NCI-H2196 (cell line): ENCODE measurements around the gene PFKFB3.
"Not testable (repeated sequence)": the region's sequence is repeated elsewhere in the genome, so short reads cannot be mapped to it uniquely, and the experiment has no call there.

ENCODE experiments used
- DNase-seq: peaks from one replicate; lab custom pipeline; 2025; ENCODE audit not compliant: unreplicated experiment; lab: John Stamatoyannopoulos, UW

The PFKFB3 gene

DNA sequence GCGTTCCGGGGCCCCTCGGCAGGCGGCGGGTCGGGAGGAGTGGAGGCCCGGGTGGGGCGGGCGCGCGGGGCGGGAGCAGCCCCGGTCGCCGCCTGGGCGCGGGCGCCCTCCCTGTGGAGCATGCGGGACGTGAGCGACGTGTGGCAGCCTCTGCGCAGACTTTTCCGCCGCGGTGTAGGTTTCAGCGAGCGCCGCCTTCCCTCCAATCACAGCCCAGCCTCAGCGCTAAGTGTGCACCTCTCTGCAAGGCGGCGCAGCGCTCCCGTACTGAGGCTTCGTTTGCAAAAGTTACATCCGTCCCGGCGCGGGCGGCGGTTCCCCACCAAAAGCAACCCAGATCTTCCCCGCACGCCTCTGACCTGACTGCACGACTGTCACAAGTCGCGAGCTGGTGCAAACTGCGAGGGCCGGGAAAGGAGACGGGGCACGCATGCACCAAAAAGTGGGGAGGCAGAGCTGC lies 1.2 kb upstream of the PFKFB3 start:
- DNase-seq: peak; percentile 20

DNA sequence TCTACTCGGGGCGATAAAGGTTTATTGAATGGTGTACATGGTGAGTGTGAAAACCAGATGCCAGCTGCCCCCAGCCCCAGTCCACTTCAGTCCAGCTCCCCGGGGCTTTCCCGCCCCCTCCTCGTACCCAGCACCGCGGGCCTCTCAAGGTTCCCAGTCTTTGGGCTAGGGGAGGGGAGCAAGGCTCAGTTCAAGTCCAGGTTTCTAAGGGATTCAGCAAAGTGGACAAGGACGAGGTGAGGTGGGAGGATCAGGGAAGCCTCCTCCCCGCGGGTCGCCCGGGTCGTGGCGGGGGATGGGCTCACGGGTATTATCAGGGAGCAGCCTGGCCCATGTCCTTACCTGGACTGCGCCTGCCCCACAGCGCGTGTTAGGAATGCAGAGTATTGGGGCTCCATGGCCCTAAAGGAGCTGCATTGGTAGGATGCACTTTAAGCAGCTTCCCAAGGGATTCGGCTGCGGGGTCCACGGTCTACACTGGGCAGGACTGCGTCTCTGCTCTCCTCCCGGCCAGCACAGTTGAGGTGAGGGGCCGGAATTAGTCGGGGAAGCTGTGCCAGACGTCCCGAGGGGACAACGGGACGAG lies 541 bp upstream of the PFKFB3 start:
- DNase-seq: no peak

DNA sequence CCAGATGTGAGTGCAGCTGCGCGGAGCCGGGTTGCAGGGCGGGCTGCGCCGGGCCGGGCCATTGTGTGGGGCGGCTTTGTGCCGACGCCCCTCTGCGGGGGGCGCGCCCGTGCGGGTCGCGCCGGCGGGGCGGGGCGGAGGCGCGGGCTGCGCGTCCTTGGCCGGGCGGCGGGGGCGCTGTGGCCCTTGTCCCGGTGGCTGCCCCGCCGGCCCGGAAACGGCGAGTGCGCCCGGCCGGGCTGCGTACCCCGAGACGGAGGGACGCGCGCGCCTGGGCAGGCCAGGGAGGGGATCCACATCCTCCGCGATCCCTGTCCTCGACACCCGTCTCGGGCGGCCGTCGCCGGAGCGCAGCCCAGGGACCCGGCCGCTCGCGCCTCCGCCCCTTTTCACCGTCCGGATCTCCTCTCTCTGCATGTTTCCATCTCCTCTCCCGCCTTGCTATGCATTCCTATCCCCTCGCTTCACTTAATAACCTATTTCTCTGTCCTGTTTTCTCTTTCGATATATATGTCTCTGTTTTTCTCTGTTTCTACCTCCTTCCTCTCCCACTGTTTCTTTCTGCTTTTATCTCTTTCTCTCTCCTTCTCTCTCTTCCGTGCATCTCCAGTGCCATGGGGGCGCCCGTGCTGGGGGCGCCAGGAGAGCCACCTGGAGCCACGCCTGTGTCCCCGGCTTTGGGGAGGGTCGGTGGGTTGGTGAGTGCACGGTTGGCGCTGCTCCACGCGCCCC lies 765 bp downstream of the PFKFB3 start:
- peak; percentile 33 for DNase-seq

DNA sequence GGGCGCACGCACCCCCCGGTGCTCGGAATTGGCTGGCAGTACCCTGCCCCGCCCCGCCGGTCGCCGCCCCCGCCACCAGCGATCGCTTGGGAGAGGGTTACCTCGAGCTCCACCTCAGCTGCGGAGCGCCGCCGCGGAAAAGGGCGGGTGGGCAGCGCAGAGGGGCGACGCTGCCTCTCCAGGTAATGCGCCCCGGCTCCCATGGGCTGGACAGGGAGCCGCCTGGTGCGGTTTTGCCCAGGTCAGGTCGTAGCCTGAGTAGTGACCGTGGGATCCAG lies 1.3 kb downstream of the PFKFB3 start:
- no peak for DNase-seq

DNA sequence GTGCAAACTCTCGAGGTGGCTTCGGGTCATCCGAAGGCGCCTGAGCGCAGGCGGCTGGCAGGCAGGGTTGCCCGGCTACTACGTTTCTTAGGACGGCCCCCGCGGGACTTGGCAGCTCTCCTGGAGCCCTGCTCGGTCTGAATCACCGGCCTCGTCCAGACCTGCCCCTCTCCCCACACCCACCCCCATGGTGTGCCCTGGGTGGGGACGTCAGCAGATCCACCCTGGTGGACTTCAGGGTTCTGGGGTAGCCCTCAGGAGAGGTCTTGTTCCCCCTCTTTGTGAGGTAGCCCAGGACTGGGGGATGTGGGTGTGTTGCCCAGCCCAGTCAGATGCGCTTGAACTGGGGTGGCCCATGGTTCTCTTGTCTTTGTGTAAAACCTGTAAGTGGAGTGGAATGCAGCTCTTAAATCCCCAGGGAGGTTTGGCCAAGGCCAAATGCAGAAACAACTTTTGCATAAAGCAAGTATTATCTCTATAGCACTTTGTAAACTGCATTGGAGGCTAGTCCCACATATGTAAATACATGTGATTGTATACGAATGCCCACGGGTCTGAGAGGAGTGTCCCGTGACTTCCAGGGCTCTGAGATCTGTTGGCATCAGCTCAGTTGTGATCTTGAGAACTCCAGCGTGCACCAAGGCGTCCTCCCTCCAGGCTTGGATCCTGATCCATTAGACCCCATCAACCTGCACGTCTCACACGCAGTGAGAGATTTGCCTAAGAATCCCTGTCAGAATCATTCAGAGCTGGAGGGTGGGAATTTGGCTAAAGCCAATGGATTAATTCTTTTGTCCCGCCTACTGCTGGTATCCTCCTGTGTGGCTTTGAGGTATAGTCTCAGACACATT lies 1.8 kb downstream of the PFKFB3 start:
- peak; percentile 26 for DNase-seq

DNA sequence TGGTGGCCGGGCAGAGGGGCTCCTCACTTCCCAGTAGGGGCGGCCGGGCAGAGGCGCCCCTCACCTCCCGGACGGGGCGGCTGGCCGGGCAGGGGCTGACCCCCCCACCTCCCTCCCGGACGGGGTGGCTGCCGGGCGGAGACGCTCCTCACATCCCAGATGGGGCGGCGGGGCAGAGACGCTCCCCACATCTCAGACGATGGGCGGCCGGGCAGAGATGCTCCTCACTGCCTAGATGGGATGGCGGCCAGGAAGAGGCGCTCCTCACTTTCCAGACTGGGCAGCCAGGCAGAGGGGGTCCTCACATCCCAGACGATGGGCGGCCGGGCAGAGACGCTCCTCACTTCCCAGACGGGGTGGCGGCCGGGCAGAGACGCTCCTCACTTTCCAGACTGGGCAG lies 3.8 kb downstream of the PFKFB3 start:
- DNase-seq: not testable (repeated sequence)

DNA sequence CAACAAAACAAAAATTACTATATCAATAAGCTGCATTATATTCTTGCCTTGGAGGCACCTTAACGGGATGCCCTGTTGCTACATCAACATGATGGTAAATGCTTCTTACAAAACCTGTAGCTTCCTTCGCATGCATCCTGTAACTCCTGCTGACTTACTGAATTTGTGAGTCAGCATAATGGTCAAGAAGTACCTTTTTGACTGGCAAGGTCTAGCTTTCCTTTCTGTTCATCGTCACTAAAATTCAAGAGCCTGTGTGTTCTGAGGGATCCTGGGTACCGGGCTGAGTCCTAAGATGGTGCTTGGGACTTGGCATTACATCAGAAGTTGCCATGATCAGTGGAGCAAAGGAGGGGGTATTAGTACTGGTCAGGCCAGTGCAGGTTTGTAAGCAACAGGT lies 4.9 kb downstream of the PFKFB3 start:
- no peak for DNase-seq

DNA sequence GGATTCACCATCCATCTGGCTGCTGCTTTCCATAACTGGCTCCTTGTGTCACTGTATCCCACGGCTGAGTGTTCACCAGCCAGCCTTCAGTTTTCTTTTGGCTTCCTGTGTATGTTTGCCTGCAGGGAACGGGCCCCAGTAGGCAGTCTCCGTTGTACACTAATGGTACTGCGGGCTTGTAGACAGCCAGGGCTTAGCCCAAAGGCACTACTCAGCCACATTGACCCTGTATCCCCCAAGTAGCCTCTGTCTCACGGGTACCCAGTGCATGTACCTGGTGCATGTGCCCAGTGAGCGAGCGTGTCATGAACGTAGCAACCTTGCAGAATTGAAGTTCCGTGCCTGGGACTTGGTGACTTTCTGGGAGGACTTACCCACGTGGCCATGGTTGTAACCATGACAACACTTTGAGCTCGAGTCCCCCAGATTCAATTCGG lies 6.1 kb downstream of the PFKFB3 start:
- DNase-seq: no peak

DNA sequence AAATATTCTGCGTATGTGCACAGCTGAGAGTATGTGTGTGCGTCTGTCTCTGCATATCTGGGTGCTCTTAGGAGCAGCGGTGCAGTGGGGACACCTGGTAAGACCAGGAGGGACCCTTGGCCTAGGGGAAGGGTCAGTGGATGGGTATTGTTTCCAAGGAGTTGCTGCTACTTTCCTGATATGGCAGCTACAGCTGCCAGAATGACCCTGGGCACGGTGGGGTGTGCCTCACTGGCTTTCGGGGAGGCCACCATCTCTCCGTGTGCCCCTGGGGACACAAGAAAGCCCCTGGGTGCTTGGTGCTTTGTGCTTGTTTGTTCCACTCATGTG lies 8.6 kb downstream of the PFKFB3 start:
- DNase-seq: no peak

DNA sequence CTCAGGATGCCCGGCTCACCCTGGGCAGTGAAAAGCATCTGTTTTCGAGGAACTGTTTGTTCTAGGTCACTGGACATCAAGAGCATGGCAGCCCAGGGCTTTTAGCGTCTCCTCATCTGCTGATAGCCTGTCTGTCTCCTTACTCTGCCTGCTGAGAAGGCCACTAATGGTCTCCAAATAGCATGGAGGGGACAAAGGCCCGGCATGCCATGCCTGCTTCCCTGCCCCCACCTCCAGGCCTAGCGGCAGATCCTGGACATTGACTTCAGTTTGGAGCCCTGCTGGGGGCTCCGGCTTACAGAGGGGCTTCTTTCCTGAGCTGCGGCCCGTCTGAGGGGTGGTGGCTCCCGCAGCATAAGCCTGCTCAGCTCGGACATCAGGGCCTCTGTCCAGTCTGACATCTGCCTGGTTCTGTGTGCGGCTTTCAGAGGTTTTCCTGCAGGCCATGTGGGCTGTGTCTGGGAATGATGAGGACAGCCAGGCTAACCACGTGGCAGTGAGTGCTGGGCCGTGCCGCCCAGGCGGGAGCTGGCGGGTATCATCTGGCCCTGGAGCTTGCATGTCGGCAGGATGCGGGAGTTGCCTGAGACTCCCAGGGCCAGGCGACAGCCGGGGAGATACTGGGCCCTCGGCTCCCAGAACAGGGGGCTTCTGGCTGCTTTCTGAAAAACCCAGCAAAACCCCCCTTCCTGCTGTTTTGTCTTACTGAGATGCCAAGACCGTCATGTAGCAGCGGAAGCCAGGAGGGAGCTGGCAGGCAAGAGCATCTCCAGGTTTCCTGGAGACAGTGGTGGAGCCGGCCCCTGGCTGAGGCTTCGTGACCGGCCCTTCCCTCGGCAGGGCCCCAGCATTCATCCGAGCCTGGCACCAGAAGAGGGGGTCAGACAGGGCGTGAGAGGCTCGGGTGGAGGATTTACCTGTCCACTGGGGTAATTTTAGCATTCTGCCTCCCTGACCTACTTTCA lies 9.2 kb downstream of the PFKFB3 start:
- DNase-seq: no peak

DNA sequence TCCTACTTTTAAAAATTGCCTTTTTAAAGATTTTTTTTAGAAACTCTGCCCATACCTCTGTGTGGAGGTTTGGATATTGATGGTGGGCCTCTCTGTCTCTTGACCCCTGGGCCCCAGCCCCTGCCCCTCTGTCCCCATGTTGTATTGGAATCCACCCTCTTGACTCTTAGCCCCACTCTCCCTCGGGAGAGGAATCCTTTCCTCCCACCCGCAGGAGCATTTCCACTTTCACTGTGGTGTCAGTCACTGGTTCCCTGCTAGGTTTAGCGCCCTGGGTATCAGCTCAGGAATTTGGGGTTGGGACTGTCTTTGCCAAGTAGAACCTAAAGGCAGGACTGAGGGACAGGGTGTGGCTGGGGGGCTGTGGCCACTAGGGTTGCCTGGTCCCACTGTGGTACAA lies 10.1 kb downstream of the PFKFB3 start:
- no peak for DNase-seq

DNA sequence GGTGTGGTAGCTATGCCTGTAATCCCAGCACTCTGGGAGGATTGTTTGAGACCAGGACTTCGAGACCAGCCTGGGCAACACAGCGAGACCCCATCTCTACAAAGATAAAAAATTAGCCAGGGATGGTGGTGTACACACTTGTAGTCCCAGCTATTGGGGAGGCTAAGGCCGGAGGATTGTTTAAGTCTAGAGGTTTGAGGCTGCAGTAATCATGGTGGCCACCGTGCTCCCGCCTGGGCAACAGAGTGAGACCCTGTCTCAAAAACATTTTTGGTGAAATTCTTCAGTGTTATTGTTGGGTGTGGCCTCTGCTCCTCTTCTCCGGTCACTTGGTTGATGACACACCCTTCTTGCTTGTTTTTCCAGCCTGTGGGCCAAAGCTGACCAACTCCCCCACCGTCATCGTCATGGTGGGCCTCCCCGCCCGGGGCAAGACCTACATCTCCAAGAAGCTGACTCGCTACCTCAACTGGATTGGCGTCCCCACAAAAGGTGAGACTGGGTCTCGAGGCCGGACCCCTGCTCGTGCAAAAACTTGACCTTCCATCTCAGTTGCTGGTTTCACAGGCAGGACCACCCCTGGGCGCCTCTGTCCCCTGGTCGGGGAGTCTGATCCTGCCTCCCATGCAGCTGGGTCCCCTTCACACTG lies 10.6 kb downstream of the PFKFB3 start:
- DNase-seq: no peak

DNA sequence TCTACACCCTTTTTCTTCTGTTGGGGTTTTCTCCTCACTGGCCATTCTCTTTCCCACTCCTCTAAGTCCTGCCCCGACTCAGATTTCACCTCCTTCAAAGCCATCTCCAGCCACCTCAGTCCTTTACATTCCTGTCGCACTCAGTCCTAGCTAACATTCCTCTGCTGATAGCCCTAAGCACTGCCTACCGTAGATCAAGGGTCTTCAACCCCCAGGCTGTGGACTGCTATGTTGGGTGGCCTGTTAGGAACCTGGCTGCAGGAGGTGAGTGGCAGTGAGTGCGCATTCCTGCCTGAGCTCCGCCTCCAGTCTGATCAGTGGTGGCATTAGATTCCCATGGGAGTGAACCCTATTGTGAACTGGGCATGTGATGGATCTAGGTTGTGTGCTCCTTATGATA lies 11.2 kb downstream of the PFKFB3 start:
- no peak for DNase-seq

DNA sequence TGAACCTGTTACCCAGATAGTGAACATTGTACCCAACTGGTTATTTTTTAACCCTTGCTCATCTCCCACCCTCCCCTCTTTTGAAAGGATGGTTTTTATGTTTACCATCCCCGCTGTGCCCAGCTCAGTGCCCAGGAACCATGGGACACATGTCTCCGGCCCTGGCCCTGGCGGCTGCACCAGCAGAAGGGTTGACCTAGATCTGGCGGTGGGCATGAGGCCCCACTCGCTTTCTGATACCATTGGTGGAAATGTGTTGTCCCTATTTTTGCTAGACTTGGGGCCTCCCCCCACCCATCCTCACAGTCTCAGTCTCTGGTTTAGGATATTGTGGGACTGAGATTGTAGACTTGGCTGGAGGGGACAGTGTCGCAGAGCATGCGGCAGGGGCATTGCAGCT lies 11.9 kb downstream of the PFKFB3 start:
- no peak for DNase-seq

DNA sequence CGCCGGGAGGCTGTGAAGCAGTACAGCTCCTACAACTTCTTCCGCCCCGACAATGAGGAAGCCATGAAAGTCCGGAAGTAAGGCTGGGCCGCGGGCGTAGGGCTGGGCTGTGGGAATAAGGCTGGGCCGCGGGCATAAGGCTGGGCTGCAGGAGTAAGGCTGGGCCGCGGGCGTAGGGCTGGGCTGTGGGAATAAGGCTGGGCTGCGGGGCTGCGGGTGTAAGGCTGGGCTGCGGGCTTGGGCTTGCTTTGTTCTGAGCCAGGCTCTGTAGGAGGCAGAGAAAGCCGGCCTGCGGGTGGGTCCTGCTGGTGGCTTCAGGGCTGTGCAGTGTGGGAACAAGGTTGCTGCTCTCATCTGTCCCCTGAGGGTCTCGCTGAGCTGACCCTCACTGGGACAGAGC lies 12.5 kb downstream of the PFKFB3 start:
- no peak for DNase-seq

DNA sequence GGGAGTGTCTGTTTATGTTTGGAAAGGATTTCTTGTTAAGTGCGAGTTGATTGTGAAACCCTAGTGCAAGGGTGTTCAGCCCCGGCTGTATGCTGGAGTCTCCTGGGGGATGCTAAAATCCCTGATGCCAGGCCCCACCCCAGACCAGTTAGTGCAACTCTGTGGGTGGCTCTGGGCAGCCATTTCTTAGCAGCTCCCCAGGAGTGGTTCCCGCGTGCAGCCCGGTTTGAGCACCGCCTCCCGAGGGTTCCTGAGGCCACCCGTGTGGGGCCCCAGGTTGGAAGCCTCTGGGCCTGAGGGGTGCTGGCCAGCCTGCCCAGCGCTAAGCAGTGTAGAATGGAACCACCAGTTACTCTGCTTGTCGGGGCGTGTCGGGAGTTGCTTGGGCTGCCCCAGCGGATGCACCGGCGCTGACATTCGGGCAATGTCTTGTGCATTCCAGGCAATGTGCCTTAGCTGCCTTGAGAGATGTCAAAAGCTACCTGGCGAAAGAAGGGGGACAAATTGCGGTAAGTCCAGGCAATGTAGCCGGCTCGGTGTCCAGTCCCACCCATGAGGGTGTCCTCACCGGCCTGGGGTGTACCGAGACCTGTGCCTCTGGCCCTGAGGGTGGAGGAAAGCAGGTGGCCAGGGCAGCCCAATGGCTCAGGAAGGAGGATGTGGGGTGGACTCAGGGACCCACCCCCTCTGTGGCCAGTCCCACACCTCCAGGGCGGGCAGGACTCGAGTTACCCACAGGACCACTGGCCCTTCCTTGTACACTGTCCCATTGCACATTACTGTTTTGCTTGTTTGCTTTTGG lies 13.2 kb downstream of the PFKFB3 start:
- DNase-seq: no peak

DNA sequence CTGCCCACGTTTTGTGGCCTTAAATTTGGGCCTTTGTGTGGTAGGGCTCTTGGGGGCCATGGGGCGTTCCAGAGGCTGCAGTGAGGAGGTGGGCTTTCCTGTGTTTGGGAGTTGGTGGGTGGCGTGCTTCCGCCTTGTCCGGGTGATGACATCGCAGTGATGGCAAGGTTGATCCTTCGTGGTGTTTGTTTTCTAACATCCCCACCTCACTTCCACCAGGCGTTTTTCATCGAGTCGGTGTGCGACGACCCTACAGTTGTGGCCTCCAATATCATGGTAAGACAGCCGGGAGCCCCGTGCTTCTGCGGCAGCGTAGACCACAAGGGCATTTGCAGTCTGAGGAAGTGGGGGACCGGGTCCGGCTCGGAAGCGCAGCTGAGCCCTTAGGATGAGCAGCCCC lies 14.2 kb downstream of the PFKFB3 start:
- no peak for DNase-seq

DNA sequence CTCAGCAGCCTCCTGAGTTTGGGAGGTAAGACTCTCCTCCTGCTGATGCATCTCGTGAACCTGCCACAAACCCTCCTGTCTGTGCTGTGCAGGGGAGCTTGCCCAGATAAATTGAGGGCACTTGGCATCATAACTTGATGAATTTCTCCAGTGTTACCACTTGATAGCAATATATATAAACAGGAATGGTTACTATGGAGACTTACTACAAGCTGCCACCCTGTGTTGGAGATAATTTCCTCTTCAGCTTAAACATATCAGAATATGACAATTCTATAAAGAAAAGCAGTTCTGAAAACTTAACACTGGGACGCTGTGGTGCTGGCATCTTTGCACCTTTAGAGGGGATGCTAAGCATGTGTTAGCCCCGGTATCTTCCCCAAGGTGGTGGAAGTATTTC lies 14.9 kb downstream of the PFKFB3 start:
- DNase-seq: no peak

DNA sequence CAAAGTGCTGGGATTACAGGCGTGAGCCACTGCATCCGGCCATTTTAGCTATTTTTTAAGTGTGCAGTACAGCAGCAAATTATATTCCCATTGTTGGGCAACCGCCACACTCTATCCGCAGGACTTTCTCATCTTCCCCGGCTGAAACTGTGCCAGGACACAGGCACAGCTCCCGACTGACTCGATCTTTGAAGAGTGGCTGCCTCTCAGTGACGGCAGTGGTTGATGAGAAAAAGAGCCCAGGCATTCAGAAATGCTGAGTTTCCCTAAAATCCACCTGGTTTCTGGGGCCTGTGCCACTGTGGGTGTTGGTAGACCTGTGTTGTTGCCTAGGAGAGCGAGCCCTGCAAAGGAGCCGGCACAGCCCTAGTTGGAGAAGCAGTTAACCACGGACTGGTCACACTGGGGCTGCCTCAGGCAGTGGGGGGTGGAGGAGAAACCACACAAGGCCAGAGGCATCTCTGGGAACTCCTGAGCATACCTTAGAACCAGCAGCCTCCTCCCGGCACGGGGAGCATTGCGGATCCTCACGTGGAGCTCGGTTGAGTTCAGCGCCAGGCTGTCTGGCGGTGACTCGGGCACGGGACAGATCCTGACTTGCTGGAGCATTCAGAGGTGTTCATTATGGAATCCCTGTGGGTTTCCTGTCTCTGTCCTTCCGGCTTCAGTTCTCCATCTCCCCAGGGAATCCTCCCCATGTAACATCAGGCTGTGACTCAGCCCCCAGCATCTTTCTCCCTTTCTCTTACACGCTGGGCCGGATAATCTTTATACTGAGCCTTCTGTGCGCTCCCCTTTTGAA lies 16.2 kb downstream of the PFKFB3 start:
- no peak for DNase-seq
